Measurements from ENCODE around the gene NDUFA8.

The NDUFA8 gene

DNA sequence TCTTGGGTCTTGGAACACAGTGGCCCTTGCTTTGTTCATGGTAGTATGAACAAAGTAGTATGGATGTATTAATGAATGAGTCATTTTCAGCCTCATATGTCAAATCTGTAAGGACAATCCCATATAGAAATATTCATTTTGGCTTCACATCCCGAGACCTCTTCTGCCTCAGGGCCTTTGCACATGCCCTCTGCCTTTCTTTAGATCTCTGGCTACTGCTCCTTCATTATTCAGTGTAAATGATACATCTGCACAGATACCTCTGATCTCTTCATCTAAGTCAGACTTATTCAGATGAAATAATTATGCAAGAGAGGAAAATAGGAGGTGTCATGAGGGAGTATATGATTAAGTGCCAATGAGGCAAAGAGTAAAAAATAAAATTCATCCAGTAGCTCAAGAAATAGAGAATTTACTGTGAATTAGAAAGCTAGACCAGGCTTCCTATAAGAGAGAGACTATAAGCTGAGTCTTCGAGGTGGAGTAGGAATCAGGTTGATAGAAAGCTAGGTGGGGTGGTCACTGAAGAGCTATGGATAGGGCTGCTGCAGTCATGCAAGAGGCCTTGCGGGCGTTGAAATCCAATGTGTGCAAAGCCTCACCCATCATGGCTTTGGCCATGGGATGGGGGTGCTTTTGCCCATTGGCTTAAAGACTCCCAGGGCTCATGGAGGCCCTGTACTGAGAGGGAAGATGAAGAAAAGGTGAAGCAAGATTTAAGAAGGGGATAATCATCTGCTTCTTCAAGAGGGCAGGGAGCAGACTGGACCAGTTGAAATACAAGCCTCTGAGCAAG, 62.8 kb downstream of the NDUFA8 start:
- DNase-seq: no peak

DNA sequence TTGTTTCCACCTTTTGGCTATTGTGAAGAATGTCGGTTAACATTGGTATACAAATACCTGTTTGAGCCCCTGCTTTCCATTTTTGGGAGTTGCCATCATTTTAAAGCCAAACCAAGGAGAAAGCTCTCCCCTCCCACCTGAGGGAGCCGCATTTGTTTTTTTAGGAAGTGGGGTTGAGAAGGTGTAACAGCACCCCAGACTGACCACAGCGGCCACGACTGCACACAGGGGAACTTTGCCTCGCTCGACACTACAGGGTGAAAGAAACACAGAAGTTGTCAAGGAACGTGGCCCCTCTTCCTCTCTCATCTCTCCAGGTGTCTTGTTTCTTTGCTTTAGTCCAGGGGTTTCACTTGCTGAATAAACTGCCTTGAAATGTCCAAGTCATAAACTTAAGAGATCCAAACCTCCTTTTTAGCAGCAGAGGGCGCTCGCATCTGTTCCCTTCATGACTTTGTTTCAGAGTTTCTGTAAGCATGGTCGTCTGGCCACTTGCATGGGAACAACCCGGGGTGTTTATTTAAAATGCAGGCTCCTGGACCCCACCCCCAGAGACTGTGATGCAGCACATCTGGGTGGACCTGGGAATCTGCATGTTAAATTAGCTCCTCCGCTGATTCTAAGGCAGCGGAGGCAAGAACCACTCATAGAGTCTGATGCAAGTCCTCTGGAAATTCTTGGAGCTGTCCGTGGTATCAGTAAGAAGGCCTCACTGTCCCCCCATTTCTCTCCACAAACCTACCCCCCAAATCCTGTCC, 64.4 kb downstream of the NDUFA8 start:
- DNase-seq: peak; percentile 49 to 54

Measured in stimulated activated CD4-positive, alpha-beta T cell treated with anti-CD3 and anti-CD28 coated beads, Interleukin-2, amount 100 ng/mL, for 48 hours (primary cell).